HEK293 (cell line): ENCODE data around the gene NDOR1.
"Not testable (repeated sequence)": the region's sequence is repeated elsewhere in the genome, so short reads cannot be mapped to it uniquely, and the experiment has no call there.

ENCODE experiments used
- CTCF ChIP-seq: fragments of 450-650 bp; formaldehyde crosslinking; IDR thresholded peaks from 2 replicates; pipeline ENCODE4 v1.5.1; 2016; ENCODE audit warnings: missing biosample characterization, missing genetic modification characterization
- KLF9 ChIP-seq: fragments of 450-650 bp; formaldehyde crosslinking; IDR thresholded peaks from 2 replicates; pipeline ENCODE4 v1.5.1; 2016; ENCODE audit warnings: missing biosample characterization, missing genetic modification characterization, low read depth
- REST ChIP-seq: fragments of 450-650 bp; formaldehyde crosslinking; IDR thresholded peaks from 2 replicates; pipeline ENCODE4 v1.5.1; 2016; ENCODE audit warnings: missing biosample characterization, missing genetic modification characterization
- ZNF112 ChIP-seq: fragments of 450-650 bp; formaldehyde crosslinking; IDR thresholded peaks from 2 replicates; pipeline ENCODE4 v1.5.0; 2017; ENCODE audit warnings: missing biosample characterization, missing genetic modification characterization
- ZNF121 ChIP-seq: fragments of 450-650 bp; formaldehyde crosslinking; IDR thresholded peaks from 2 replicates; pipeline ENCODE4 v1.5.1; 2016; ENCODE audit warnings: missing biosample characterization, missing genetic modification characterization
- ZNF18 ChIP-seq: fragments of 450-650 bp; formaldehyde crosslinking; IDR thresholded peaks from 2 replicates; pipeline ENCODE4 v1.5.1; 2016; ENCODE audit warnings: missing biosample characterization, missing genetic modification characterization
- ZNF19 ChIP-seq: fragments of 450-650 bp; formaldehyde crosslinking; IDR thresholded peaks from 2 replicates; pipeline ENCODE4; 2016; ENCODE audit warnings: missing biosample characterization, missing genetic modification characterization, low read depth
- ZNF24 ChIP-seq: fragments of 450-650 bp; formaldehyde crosslinking; IDR thresholded peaks from 2 replicates; pipeline ENCODE4 v1.5.1; 2016; ENCODE audit warnings: missing biosample characterization, missing genetic modification characterization
- ZNF362 ChIP-seq: fragments of 450-650 bp; formaldehyde crosslinking; IDR thresholded peaks from 2 replicates; pipeline ENCODE4 v1.5.1; 2016; ENCODE audit warnings: missing biosample characterization, missing genetic modification characterization
- ZNF449 ChIP-seq: fragments of 450-650 bp; formaldehyde crosslinking; IDR thresholded peaks from 2 replicates; pipeline ENCODE4 v1.5.1; 2017; ENCODE audit warnings: missing biosample characterization, mild to moderate bottlenecking, missing genetic modification characterization, moderate library complexity
- ZNF76 ChIP-seq: fragments of 450-650 bp; formaldehyde crosslinking; IDR thresholded peaks from 2 replicates; pipeline ENCODE4; 2016; ENCODE audit warnings: low read depth, missing biosample characterization, missing genetic modification characterization, borderline replicate concordance
- ZSCAN23 ChIP-seq: fragments of 450-650 bp; formaldehyde crosslinking; IDR thresholded peaks from 2 replicates; pipeline ENCODE4 v1.5.1; 2016; ENCODE audit warnings: missing biosample characterization, missing genetic modification characterization
- ZSCAN5A ChIP-seq: fragments of 450-650 bp; formaldehyde crosslinking; IDR thresholded peaks from 2 replicates; pipeline ENCODE4 v1.5.1; 2016; ENCODE audit warnings: missing biosample characterization, missing genetic modification characterization

GRCh38 chr9:137239541-137240200 is 34.2 kb downstream of the NDOR1 start:
- not testable (repeated sequence) for TF ChIP-seq CTCF; ZNF24; KLF9; ZSCAN5A (tag by site-specific recombination); ZNF449; ZNF76 (tag by site-specific recombination); ZSCAN23; ZNF112; ZNF362 (tag by site-specific recombination); ZNF18 (tag by site-specific recombination); ZNF121 (tag by site-specific recombination); REST (tag by site-specific recombination); ZNF19 (tag by site-specific recombination)
